CD14-positive monocyte (primary cell): ENCODE data around the gene SSR3. TPM values are rescaled to one million over a fixed set of nuclear protein-coding genes. Genes with fewer than 3 reads are reported as not detected.
"Not testable (repeated sequence)": the region's sequence is repeated elsewhere in the genome, so short reads cannot be mapped to it uniquely, and the experiment has no call there.

Experiments used
- DNase-seq, 3 donors: peaks; one replicate each; pipeline ENCODE4 v3.0.0-alpha.2; 2011 to 2022
- H2AFZ ChIP-seq: 2 replicates; pipeline ENCODE4 v1.6.0; 2012; ENCODE audit warnings: mild to moderate bottlenecking, low read depth, low read length, inconsistent platforms; ENCODE audit not compliant: insufficient read depth, poor library complexity, severe bottlenecking
- H3K27ac ChIP-seq, 2 donors: 1 replicate in 1 of 2; 2 replicates in 1 of 2; pipeline ENCODE4 v1.5.1; 2012 to 2013; ENCODE audit warnings: low read length in 2 of 2, control low read depth in 1 of 2, inconsistent platforms in 1 of 2, low read depth in 1 of 2, mild to moderate bottlenecking in 1 of 2
- H3K27me3 ChIP-seq, 2 donors: one replicate each; pipeline versions ENCODE4 v1.6.0 to v1.6.1; 2011 to 2013; ENCODE audit warnings: low read length in 2 of 2; ENCODE audit not compliant: control insufficient read depth in 2 of 2, insufficient read depth in 2 of 2
- H3K36me3 ChIP-seq, 2 donors: replicated peaks in 1 of 2; 1 replicate in 1 of 2; 2 replicates in 1 of 2; pipeline versions ENCODE4 v1.5.1 to v1.6.1; 2012 to 2013; ENCODE audit warnings: low read length in 2 of 2, control low read depth in 1 of 2, inconsistent platforms in 1 of 2, mild to moderate bottlenecking in 1 of 2; ENCODE audit not compliant: insufficient read depth in 2 of 2, control insufficient read depth in 1 of 2
- H3K4me1 ChIP-seq, 2 donors: 1 replicate in 1 of 2; 2 replicates in 1 of 2; pipeline versions ENCODE4 v1.5.1 to v1.6.1; 2012 to 2013; ENCODE audit warnings: low read length in 2 of 2, control low read depth in 1 of 2, inconsistent platforms in 1 of 2, mild to moderate bottlenecking in 1 of 2, moderate library complexity in 1 of 2; ENCODE audit not compliant: insufficient read depth in 2 of 2, control insufficient read depth in 1 of 2
- H3K4me2 ChIP-seq: replicated peaks from 2 replicates; pipeline ENCODE3; 2012; ENCODE audit warnings: low read length, moderate library complexity, mild to moderate bottlenecking; ENCODE audit not compliant: poor library complexity, severe bottlenecking; ENCODE audit errors: extremely low read depth
- H3K4me3 ChIP-seq, 3 experiments: fragments of 200-600 bp in 1 of 3; sonication (generic) in 1 of 3; replicated peaks in 1 of 3; 1 replicate in 2 of 3; 2 replicates in 1 of 3; pipeline ENCODE4 v1.5.1; 2011 to 2013; ENCODE audit warnings: low read length in 3 of 3, mild to moderate bottlenecking in 3 of 3, control low read depth in 2 of 3, low read depth in 2 of 3, inconsistent platforms in 1 of 3, moderate library complexity in 1 of 3
- H3K79me2 ChIP-seq: 2 replicates; pipeline ENCODE4 v1.6.0; 2012; ENCODE audit warnings: mild to moderate bottlenecking, control low read depth, inconsistent platforms, low read length, moderate library complexity; ENCODE audit not compliant: insufficient read depth
- H3K9ac ChIP-seq: 2 replicates; pipeline ENCODE4 v1.6.0; 2017; ENCODE audit warnings: low read length, mild to moderate bottlenecking; ENCODE audit not compliant: insufficient read depth, poor library complexity, severe bottlenecking
- H3K9me3 ChIP-seq, 2 donors: replicated peaks in 1 of 2; 1 replicate in 1 of 2; 2 replicates in 1 of 2; pipeline versions ENCODE4 v1.5.1 to v1.6.1; 2012 to 2013; ENCODE audit warnings: low read length in 2 of 2, control low read depth in 1 of 2; ENCODE audit not compliant: control insufficient read depth in 1 of 2, insufficient read depth in 1 of 2
- H4K20me1 ChIP-seq: 2 replicates; pipeline ENCODE4 v1.6.0; 2012; ENCODE audit warnings: mild to moderate bottlenecking, low read length, control low read depth, moderate library complexity; ENCODE audit not compliant: insufficient read depth
- H3K27ac Mint-ChIP-seq, 7 donors: one replicate each; pipeline ENCODE4 v1.8.0; 2020; ENCODE audit warnings: mild to moderate bottlenecking in 7 of 7, mixed read lengths in 7 of 7, moderate library complexity in 6 of 7, inconsistent platforms in 2 of 7
- H3K27me3 Mint-ChIP-seq, 3 donors: one replicate each; pipeline ENCODE4 v1.8.0; 2021 to 2022; ENCODE audit warnings: low read depth in 3 of 3, mild to moderate bottlenecking in 3 of 3, mixed read lengths in 3 of 3, moderate library complexity in 3 of 3, inconsistent platforms in 1 of 3
- H3K36me3 Mint-ChIP-seq, 2 donors: one replicate each; pipeline ENCODE4 v1.8.0; 2020; ENCODE audit warnings: mixed read lengths in 2 of 2, inconsistent platforms in 1 of 2, mild to moderate bottlenecking in 1 of 2
- H3K4me1 Mint-ChIP-seq: one replicate; pipeline ENCODE4 v1.8.0; 2020; ENCODE audit warnings: mild to moderate bottlenecking, mixed read lengths
- H3K4me3 Mint-ChIP-seq, 2 donors: one replicate each; pipeline ENCODE4 v1.8.0; 2020; ENCODE audit warnings: mild to moderate bottlenecking in 2 of 2, mixed read lengths in 2 of 2, moderate library complexity in 1 of 2
- H3K9me3 Mint-ChIP-seq, 7 donors: one replicate each; pipeline ENCODE4 v1.8.0; 2020 to 2022; ENCODE audit warnings: mixed read lengths in 7 of 7, mild to moderate bottlenecking in 6 of 7, moderate library complexity in 6 of 7, inconsistent platforms in 2 of 7
- CTCF ChIP-seq: fragments of 200-600 bp; IDR thresholded peaks from one replicate; pipeline ENCODE4 v1.8.0; 2022; ENCODE audit warnings: antibody characterized with exemption, mild to moderate bottlenecking
- WGBS: methylation state at CpG from one replicate; pipeline ENCODE4 v1.1.5; 2013; ENCODE audit warnings: missing lambda C conversion rate; ENCODE audit not compliant: insufficient coverage; 5-methylcytosine and 5-hydroxymethylcytosine counted together
- intact Hi-C, 2 donors: fragments of 100-400 bp; cut with micrococcal nuclease; formaldehyde crosslinking; loops; one replicate each; pipeline versions ENCODE4 v1.15.0 to v1.15.1; 2023
- polyA plus RNA-seq, 3 donors: library from polyadenylated mRNA; depleted of rRNA in 1 of 3; unstranded in 2 of 3; stranded (reverse) in 1 of 3; fragments of 300-500 nt in 2 of 3; fragments of >200 nt in 1 of 3; fragmentation: Illumina TruSeq in 2 of 3; gene quantifications; 1 replicate in 2 of 3; 2 replicates in 1 of 3; pipeline ENCODE4 v1.2.3, GENCODE V29; 2012 to 2021

The SSR3 gene
- polyA plus RNA-seq, 3 donors: 46.6 to 243 (median 230) TPM

- intact Hi-C loops: no loop called here
- peaks cover 0 to 4% of the 10 kb centered on the region in 2 donors for H3K9me3 ChIP-seq
- DNase-seq: no peak
- H3K27me3 Mint-ChIP-seq: peaks cover 0 to 2% (median 2%) of the 10 kb centered on the region in 3 donors
- peaks cover 5 to 11% (median 8%) of the 10 kb centered on the region in 7 donors for H3K9me3 Mint-ChIP-seq
- WGBS: no CpG with 5 or more reads among the region's 1 CpG
- no peak overlapping the region for H3K4me3 ChIP-seq
- H3K4me1 Mint-ChIP-seq: peaks cover 3% of the 10 kb centered on the region
- H3K79me2 ChIP-seq: no peaks in the 10 kb centered on the region
- H3K4me3 Mint-ChIP-seq: no peak overlapping the region
- H3K4me1 ChIP-seq: no peaks in the 10 kb centered on the region
- H3K9ac ChIP-seq: no peak overlapping the region
- H2AFZ ChIP-seq: peak overlapping the region; percentile 3
- no peak for TF ChIP-seq CTCF
- H3K36me3 Mint-ChIP-seq: peaks cover 0 to 3% of the 10 kb centered on the region in 2 donors
- H3K27ac ChIP-seq: no peak overlapping the region
- H3K4me2 ChIP-seq: no peak overlapping the region
- no peak overlapping the region for H3K27ac Mint-ChIP-seq
- H3K36me3 ChIP-seq: no peaks in the 10 kb centered on the region
- H3K27me3 ChIP-seq: no peaks in the 10 kb centered on the region
- H4K20me1 ChIP-seq: no peaks in the 10 kb centered on the region
Measured at GRCh38 chr3:156563900-156564682, 9.2 kb upstream of the SSR3 start.

GRCh38 chr3:156562486-156562885 is 7.6 kb upstream of the SSR3 start:
- H3K4me2 ChIP-seq, H3K36me3 Mint-ChIP-seq, H3K4me3 Mint-ChIP-seq, H3K9ac ChIP-seq, H3K4me1 ChIP-seq, H3K4me3 ChIP-seq, H3K27me3 Mint-ChIP-seq, H3K36me3 ChIP-seq, H3K4me1 Mint-ChIP-seq, H3K27me3 ChIP-seq, DNase-seq, H3K9me3 ChIP-seq, H3K9me3 Mint-ChIP-seq, H3K79me2 ChIP-seq, H3K27ac Mint-ChIP-seq, H4K20me1 ChIP-seq, intact Hi-C loops, H3K27ac ChIP-seq, H2AFZ ChIP-seq: not testable (repeated sequence)
- WGBS: 93% methylated on average over 3 of the region's 8 CpGs
